GM18909 (cell line): Measurements from ENCODE around the gene AQP11.
"Not testable (repeated sequence)": the region's sequence is repeated elsewhere in the genome, so short reads cannot be mapped to it uniquely, and the experiment has no call there.

Experiments
- ATAC-seq: cut with Tn5 transposase; IDR thresholded peaks from one replicate; pipeline ENCODE4 v1.9.1; 2021; ENCODE audit warnings: mild to moderate bottlenecking; ENCODE audit not compliant: unreplicated experiment, poor library complexity

Gene AQP11

DNA sequence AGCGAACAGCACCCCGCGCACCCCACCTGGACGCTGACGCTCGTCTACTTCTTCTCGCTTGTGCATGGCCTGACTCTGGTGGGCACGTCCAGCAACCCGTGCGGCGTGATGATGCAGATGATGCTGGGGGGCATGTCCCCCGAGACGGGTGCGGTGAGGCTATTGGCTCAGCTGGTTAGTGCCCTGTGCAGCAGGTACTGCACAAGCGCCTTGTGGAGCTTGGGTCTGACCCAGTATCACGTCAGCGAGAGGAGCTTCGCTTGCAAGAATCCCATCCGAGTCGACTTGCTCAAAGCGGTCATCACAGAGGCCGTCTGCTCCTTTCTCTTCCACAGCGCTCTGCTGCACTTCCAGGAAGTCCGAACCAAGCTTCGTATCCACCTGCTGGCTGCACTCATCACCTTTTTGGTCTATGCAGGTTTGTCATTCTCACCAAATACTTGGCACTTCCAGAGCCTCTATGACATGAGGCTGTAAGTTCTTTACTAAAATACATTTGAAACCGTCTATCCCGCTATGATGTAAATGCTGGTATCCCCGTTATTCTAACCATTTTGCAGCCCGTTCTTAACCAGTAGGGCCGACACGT is 535 bp downstream of the AQP11 start:
- peak; percentile 26 for ATAC-seq

GRCh38 chr11:77592727-77593126 is 3.0 kb downstream of the AQP11 start:
- ATAC-seq: no peak

DNA sequence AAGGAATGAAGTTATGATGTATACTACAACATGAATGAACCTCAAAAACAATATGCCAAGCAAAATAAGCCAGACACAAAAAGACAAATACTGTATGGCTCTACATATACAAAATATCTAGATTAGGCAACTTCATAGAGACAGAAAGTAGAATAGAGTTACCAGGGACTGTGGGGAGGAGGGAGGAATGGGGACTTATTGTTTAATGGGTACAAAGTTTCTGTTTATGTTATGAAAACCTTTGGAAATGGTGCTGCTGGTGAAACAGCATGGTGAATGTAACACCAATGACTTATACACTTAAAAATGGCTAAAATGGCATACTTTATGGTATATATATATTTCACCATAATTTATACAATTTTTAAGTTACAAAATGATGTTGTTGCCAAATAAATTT is 4.1 kb downstream of the AQP11 start:
- no peak for ATAC-seq

GRCh38 chr11:77596626-77597025 is 6.9 kb downstream of the AQP11 start:
- no peak for ATAC-seq

DNA sequence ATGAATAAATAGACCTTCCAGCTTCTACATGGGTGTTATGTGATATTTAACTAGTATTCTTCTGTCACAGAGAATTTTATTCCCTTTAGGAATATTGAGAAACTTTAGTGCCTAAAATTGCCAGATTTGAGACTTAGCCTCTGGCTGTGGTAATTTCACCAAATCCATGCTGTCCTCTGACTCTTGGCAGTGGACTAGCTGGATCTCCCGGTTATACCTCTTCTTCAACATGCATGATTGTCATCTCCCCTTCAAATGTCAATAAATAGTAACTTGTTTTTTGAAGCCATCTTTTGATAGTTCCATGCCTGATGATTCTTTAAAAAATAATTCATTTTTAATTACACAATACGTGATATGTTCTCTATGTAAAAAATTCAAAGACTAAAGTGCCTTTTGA is 8.4 kb downstream of the AQP11 start:
- no peak for ATAC-seq

GRCh38 chr11:77602381-77603088 is 12.8 kb downstream of the AQP11 start:
- ATAC-seq: no peak

DNA sequence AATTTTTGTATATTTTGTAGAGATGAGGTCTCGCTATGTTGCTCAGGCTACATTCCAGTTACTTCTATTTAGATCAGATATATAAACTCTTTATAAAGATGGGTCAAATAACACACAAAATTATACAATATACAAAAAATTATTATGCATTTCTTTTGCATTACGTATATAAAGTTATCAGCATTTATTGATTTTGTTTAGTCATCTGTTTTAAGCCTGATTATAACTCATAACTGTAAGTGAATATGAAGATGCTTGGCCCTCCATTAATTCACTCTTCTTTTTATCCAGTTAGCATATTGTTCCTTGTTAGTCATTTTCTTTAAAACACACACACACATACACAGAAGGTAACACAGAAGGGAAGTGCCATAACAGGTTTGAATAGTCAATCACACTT is 14.5 kb downstream of the AQP11 start:
- no peak for ATAC-seq

DNA sequence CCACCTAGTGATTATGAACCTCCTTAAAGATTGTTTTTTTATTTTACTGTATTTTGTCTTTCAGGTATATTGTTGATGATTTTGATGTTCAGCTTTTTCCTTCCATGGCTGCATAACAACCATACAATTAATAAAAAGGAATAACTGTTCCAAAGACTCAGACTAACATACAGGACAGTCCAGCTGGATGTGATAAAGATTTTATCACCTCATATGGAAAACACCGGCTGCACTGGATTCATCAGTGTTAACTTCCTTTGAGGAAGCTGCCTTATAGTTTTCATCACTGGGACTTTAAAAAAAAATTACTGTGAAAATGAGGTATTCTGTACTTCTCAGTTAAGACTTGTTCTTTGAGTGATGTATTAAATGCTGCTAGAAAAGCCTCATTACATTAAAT is 19.5 kb downstream of the AQP11 start:
- ATAC-seq: no peak

- no peak for ATAC-seq
These were observed 22.2 kb downstream of the AQP11 start for GRCh38 chr11:77611921-77612320.

- ATAC-seq: no peak
These were observed 28.1 kb downstream of the AQP11 start for GRCh38 chr11:77617892-77618291.

DNA sequence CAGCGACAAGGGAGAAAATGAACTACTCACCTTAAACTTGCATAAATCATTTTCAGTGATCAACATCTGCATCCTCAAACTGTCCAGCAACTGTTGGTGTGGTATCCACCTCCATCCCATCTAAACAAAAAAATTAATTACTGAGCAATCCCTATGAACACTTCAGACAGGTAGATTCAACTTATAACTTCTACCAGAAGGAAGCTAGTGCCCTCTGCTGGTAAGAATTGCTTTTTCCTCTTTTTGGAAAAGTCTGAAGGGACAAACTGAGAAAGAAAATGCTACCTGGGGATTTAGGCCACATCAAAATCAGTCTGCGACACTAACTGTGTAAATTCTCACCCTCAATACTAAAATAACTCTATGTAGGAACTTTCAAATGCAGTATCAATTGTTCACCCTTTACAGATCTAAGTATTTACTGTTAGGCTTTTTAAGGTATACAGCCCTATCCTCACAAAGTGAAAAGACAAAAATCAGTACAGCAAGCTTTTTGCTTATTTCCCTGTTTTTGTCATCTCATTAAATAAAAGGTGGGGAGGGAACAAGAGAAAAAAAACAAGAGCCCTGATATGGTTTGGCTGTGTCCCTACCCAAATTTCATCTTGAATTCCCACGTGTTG is 29.9 kb downstream of the AQP11 start:
- no peak for ATAC-seq

DNA sequence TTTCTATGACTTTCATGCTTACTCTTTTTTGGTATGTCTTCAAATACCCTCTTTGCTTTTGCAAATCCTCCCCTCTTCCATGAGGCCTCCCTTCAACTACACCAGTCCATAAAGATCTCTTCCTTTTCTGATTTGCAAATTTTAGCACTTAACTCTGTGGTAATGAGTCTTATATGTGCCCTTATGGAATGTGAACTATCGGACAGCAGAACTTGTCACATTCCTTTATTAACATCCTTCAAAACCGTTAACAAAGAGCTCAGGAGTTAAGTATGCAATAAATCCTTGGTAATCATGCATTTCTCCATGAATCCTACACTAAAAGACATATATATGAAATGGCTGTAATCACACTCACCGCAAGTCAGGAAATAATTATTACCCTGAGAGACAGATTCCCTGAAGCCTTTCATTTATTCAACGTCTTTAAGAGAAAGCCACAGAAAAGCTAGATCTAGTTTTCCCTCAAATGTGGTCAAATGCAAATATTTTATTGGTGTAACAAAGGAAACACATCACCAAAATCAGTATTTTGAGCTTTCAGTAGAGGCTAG is 40.5 kb downstream of the AQP11 start:
- no peak for ATAC-seq

DNA sequence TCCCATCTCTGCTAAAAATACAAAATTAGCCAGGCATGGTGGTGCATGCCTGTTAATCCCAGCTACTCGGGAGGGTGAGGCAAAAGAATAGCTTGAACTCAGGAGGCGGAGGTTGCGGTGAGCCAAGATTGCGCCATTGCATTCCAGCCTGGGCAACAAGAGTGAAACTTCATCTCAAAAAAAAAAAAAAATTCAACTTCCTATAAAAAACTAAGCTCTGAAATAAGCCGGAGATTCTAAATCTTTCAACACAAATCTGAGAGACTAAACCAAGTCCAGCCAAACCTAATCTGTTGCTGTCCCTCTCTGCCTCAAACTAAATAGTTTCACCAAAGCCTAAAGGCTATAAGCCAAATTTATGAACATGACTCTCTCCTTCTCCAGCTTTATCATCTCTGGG is 44.2 kb downstream of the AQP11 start:
- ATAC-seq: not testable (repeated sequence)

GRCh38 chr11:77636731-77637344 is 47.1 kb downstream of the AQP11 start:
- ATAC-seq: no peak

DNA sequence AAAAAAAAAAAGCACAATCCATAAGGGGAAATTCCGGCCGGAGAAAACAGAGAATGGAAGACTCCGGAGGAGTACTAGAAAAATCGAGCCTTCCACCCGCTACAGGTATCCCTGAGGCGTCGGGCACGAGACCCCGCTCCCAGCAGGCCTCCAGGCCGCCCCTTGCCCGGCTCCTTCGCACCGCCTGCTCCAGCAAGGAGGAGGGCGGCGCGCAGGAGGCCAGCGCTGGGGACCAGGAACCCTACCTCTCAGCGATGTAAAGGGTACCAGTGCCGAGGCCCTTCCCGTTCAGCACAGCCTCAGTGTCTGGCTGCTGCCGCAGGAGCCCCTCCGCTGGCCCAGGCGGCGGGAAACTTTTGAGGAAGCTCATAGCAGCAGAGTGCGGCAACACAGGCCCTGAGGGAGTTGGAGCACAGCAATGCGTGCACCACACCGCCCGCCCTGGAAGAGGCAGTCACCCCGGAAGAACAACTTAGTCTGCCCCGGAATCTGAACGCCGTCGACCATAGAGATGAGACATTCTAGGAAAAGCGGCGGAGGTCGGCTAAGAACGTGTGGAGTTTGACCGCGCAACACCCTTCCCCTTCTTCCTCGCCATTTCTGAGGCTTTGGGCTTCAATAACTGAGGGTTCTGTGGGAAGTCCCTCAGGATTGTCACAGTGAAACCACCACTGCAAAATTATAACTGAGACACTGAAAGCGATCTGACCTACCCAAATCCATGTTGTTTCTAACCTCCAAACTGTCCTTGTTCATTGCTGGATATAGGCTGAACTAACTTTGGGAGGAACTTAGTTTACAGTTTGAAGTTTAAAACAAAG is 47.8 kb downstream of the AQP11 start, which contains the start of gene CLNS1A:
TSS of gene CLNS1A (minus strand) at position 450 of the 821 bp plus-strand sequence. CDS start at position 370, 80 bp downstream.
- peak; percentile 98 for ATAC-seq

DNA sequence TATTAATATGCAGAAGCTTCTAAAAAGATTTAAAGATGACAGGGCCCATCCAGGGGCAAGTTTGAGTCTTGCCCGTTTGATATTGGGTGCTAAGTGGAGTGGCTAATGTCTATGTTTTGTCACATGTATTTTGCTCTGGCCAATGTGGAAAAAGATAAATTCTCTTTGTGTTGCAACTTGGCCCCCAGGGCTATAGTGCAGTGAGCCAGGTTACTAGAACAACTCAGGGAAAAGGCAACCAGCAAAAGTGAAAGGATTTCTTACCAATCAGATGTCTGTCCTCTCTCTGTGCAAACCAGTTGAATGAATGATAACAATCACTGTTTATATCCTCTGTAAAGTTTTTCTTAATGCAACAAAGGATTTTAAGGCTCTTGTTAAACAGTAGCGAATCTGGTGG is 52.5 kb downstream of the AQP11 start:
- no peak for ATAC-seq

- ATAC-seq: no peak
These were observed 55.1 kb downstream of the AQP11 start for GRCh38 chr11:77644887-77645286.

DNA sequence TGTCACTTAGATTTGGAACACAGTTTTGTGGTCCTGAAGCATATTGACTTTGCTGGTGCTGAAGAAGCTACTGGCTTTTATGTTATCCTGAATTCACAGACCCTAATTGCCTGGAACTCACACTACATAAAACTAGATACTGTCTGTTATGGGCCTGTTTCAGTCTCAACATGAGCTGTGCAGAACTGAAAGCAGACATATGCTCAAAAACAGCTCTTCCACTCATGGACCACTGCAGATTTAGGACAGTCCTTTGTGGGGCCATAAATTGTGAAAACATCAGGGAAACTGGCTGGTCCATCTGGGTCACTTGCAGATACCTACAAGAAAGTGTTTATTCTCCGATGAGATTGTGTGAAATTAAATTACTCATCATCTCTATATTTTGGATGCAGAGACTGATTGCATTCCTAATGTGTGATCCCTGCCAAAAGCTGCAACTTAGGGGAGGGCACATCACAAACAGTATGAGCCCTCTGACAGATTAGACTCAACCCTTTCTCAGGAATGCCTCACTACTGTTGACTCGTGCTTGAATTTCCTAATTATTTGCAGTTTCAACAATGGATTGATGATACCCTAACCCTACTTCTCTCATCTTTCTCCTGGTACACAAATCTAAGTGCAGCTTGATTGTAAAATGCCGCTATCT is 58.0 kb downstream of the AQP11 start:
- no peak for ATAC-seq

GRCh38 chr11:77650123-77650522 is 60.4 kb downstream of the AQP11 start:
- ATAC-seq: no peak
